Stimulated activated CD8-positive, alpha-beta memory T cell treated with anti-CD3 and anti-CD28 coated beads, Interleukin-12 subunit alpha, Interleukin-12 subunit beta, amount 100 ng/mL, for 1 hour (primary cell): ENCODE results near the gene PIGU.
"Not testable (repeated sequence)": the region's sequence is repeated elsewhere in the genome, so short reads cannot be mapped to it uniquely, and the experiment has no call there.

ENCODE experiments used
- DNase-seq: peaks from one replicate; pipeline ENCODE4 v3.0.0-alpha.2; 2020; ENCODE audit warnings: low read depth

The PIGU gene

GRCh38 chr20:34676642-34677373 lies at the start of gene PIGU:
Gene PIGU (minus strand): TSS chr20:34677092. CDS start chr20:34677085, 7 bp downstream.
- peak; percentile 92 for DNase-seq

GRCh38 chr20:34724172-34724571 lies 47.3 kb upstream of the PIGU start:
- no peak for DNase-seq

- not testable (repeated sequence) for DNase-seq
Observed at GRCh38 chr20:34722560-34722959, 45.7 kb upstream of the PIGU start.

GRCh38 chr20:34720266-34720665 lies 43.4 kb upstream of the PIGU start:
- no peak for DNase-seq

GRCh38 chr20:34719242-34720017 lies 42.5 kb upstream of the PIGU start:
- not testable (repeated sequence) for DNase-seq

GRCh38 chr20:34717230-34718095 lies 40.6 kb upstream of the PIGU start:
- no peak for DNase-seq

GRCh38 chr20:34716921-34717229 lies 40.0 kb upstream of the PIGU start:
- no peak for DNase-seq

- DNase-seq = no peak
Observed at GRCh38 chr20:34715384-34715783, 38.5 kb upstream of the PIGU start.

GRCh38 chr20:34713944-34714515 lies 37.1 kb upstream of the PIGU start:
- not testable (repeated sequence) for DNase-seq

GRCh38 chr20:34713194-34713943 lies 36.5 kb upstream of the PIGU start:
- no peak for DNase-seq

- DNase-seq = no peak
Observed at GRCh38 chr20:34712525-34713192, 35.8 kb upstream of the PIGU start.

GRCh38 chr20:34711813-34712430 lies 35.0 kb upstream of the PIGU start:
- no peak for DNase-seq

GRCh38 chr20:34710861-34711574 lies 34.1 kb upstream of the PIGU start:
- DNase-seq = no peak

- no peak for DNase-seq
Observed at GRCh38 chr20:34710568-34710839, 33.6 kb upstream of the PIGU start.

GRCh38 chr20:34709831-34710567 lies 33.1 kb upstream of the PIGU start:
- peak; percentile 49 for DNase-seq

GRCh38 chr20:34709044-34709830 lies 32.3 kb upstream of the PIGU start:
- DNase-seq = peak; percentile 63

- peak; percentile 31 for DNase-seq
Observed at GRCh38 chr20:34708621-34709043, 31.7 kb upstream of the PIGU start.
